Measurements from ENCODE around the gene NMU. TPM values are rescaled to one million over a fixed set of nuclear protein-coding genes. Genes with fewer than 3 reads are reported as not detected.

Gene NMU
- total and polyA plus RNA-seq, 10 of the 15 experiments (the other 5 are each of a cell fraction or from before 2014, with no cell fraction given): 0.33 TPM; not detected in 9

DNA sequence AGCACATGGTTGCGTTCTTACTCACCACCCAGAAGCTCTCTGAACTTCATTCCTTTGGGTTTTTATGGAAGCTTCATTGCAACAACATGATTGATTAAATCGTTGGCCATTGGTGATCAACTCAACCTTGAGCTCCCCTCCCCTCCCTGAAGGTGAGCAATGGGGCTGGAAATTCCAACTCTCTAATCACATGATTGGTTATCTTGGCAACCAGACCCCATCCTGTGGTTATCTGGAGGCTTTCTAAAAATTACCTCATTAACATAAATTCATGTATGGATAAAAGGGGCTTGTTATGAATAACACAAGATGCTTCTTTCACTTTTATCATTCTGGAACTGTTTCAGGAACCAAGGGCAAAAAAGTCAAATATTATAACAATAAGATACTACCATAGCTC, 34.6 kb upstream of the NMU start:
- CTCF ChIA-PET: interaction anchor here (0.5 kb wide), 1 partner anchor 220 kb away, joined by 4 read pairs; no protein-coding TSS in a partner anchor
- H3K4me3 ChIP-seq: no peak overlapping the region
- FAIRE-seq: no peak
- TF ChIP-seq IKZF2 (IDR thresholded peaks at IDR 0.05) (no peak), CREM (IDR thresholded peaks at IDR 0.05; ENCODE audit: low read depth) (no peak), EZH2 (IDR thresholded peaks at IDR 0.05; ENCODE audit: borderline replicate concordance, control insufficient read depth, low read depth, low read length) (no peak), ZNF274 (IDR thresholded peaks at IDR 0.05; ENCODE audit: insufficient read depth, insufficient read length) (no peak), MLLT1 (IDR thresholded peaks at IDR 0.05) (no peak), YBX1 (IDR thresholded peaks at IDR 0.05) (no peak), RELB (IDR thresholded peaks at IDR 0.05; ENCODE audit: low read depth) (no peak), CHD2 (IDR thresholded peaks at IDR 0.05; ENCODE audit: borderline replicate concordance, low read depth, low read length) (no peak), MYC (IDR thresholded peaks at IDR 0.05; ENCODE audit: insufficient read depth, insufficient read length, insufficient replicate concordance, low read length, severe bottlenecking) (no peak), SPI1 (IDR thresholded peaks at IDR 0.05; ENCODE audit: borderline replicate concordance, insufficient read depth, low read depth, low read length) (no peak), MXI1 (IDR thresholded peaks at IDR 0.05; ENCODE audit: low read depth, low read length) (no peak), PBX3 (IDR thresholded peaks at IDR 0.05; ENCODE audit: insufficient replicate concordance, low read depth, low read length) (no peak), IKZF1 (conservative IDR thresholded peaks at IDR 0.05) (no peak), CEBPZ (IDR thresholded peaks at IDR 0.05; ENCODE audit: low read depth, low read length) (no peak), ZNF384 (IDR thresholded peaks at IDR 0.05; ENCODE audit: borderline replicate concordance, low read depth, low read length) (no peak)
- TF ChIP-seq, protein P1, sequence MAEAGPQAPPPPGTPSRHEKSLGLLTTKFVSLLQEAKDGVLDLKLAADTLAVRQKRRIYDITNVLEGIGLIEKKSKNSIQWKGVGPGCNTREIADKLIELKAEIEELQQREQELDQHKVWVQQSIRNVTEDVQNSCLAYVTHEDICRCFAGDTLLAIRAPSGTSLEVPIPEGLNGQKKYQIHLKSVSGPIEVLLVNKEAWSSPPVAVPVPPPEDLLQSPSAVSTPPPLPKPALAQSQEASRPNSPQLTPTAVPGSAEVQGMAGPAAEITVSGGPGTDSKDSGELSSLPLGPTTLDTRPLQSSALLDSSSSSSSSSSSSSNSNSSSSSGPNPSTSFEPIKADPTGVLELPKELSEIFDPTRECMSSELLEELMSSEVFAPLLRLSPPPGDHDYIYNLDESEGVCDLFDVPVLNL (IDR thresholded peaks at IDR 0.05; ENCODE audit: low read depth, low read length): no peak

More for the DNA sequence above, 34.6 kb upstream of the NMU start:
- ChIA-PET SMC1A (ENCODE audit: uncharacterized antibody, unreplicated experiment) (no interaction called here), POLR2A (no interaction called here), RAD21 (ENCODE audit: unreplicated experiment) (no interaction called here)
- Histone ChIP-seq H3K79me2 (ENCODE audit: control insufficient read depth, insufficient read depth, low read length) (no peaks in the 10 kb centered on the region), H3K36me3 (ENCODE audit: control insufficient read depth in 2 of 2, insufficient read depth in 2 of 2, low read length in 1 of 2) (no peaks in the 10 kb centered on the region), H3K9ac (ENCODE audit: control insufficient read depth, insufficient read depth, low read length) (no peak overlapping the region), H3K27ac (ENCODE audit: control insufficient read depth, insufficient read depth) (no peak overlapping the region), H4K20me1 (ENCODE audit: control insufficient read depth, insufficient read depth) (no peaks in the 10 kb centered on the region), H3K9me3 (replicated peaks; ENCODE audit: control insufficient read depth, insufficient read depth, low read length) (no peaks in the 10 kb centered on the region), H2AFZ (ENCODE audit: control insufficient read depth, low read depth, low read length) (no peak overlapping the region), H3K27me3 (replicated peaks in 1 of 2; ENCODE audit: control insufficient read depth in 2 of 2, insufficient read depth in 2 of 2, low read length in 1 of 2) (no peaks in the 10 kb centered on the region), H3K4me2 (ENCODE audit: control insufficient read depth, insufficient read depth) (no peak overlapping the region), H3K4me1 (ENCODE audit: control insufficient read depth, insufficient read depth, low read length) (no peaks in the 10 kb centered on the region)
- ATAC-seq: no peak
- BruUV-seq (replicated peaks): no TSS peak
- intact Hi-C loops (cut with micrococcal nuclease; ENCODE audit: unreplicated experiment): no loop called here
- DNase-seq (ENCODE audit: low read depth, low spot score): no peak
- 24% methylated on average over 2 of the region's 2 CpGs for WGBS (ENCODE audit: insufficient coverage, insufficient replicate concordance, low lambda C conversion rate, missing lambda C conversion rate)
- in situ Hi-C loops (cut with MboI): no loop called here

Data from GM12878 (cell line).